ENCODE measurements around the gene ERC2.

The ERC2 gene

GRCh38 chr3:55643283-55643682, 825.0 kb downstream of the ERC2 start (continued):
- TF ChIP-seq POU6F1 (CRISPR knock-in tag; IDR thresholded peaks at IDR 0.05; ENCODE audit: borderline replicate concordance, low read depth) (no peak), RARB (CRISPR knock-in tag; IDR thresholded peaks at IDR 0.05) (no peak), ZNF565 (CRISPR knock-in tag; conservative IDR thresholded peaks at IDR 0.05; ENCODE audit: low read depth) (no peak), ZFP30 (CRISPR knock-in tag; IDR thresholded peaks at IDR 0.05) (no peak), OSR1 (CRISPR knock-in tag; IDR thresholded peaks at IDR 0.05) (no peak), TCF4 (CRISPR knock-in tag; IDR thresholded peaks at IDR 0.05; ENCODE audit: borderline replicate concordance) (no peak), ZC3H10 (CRISPR knock-in tag; IDR thresholded peaks at IDR 0.05) (no peak)

- ATAC-seq = no peak
- no peak for TF ChIP-seq CSRNP3 (CRISPR knock-in tag; IDR thresholded peaks at IDR 0.05)
- no peak for TF ChIP-seq ESRRG (CRISPR knock-in tag; IDR thresholded peaks at IDR 0.05)
- no peak for TF ChIP-seq ZNF8 (CRISPR knock-in tag; IDR thresholded peaks at IDR 0.05)
- TF ChIP-seq TSHZ2 (CRISPR knock-in tag; IDR thresholded peaks at IDR 0.05) = no peak
- TF ChIP-seq ARNTL (CRISPR knock-in tag; IDR thresholded peaks at IDR 0.05; ENCODE audit: borderline replicate concordance, low read depth) = no peak
- TF ChIP-seq BACH2 (CRISPR knock-in tag; IDR thresholded peaks at IDR 0.05; ENCODE audit: borderline replicate concordance) = no peak
- TF ChIP-seq ZC3H10 (CRISPR knock-in tag; IDR thresholded peaks at IDR 0.05) = no peak
- no peak for TF ChIP-seq POU6F1 (CRISPR knock-in tag; IDR thresholded peaks at IDR 0.05; ENCODE audit: borderline replicate concordance, low read depth)
- TF ChIP-seq PPARA (CRISPR knock-in tag; IDR thresholded peaks at IDR 0.05; ENCODE audit: borderline replicate concordance) = no peak
- no peak for TF ChIP-seq ZFP3 (CRISPR knock-in tag; IDR thresholded peaks at IDR 0.05)
- TF ChIP-seq ZNF70 (CRISPR knock-in tag; IDR thresholded peaks at IDR 0.05) = no peak
- no peak for TF ChIP-seq OSR1 (CRISPR knock-in tag; IDR thresholded peaks at IDR 0.05)
- TF ChIP-seq SNAI2 (CRISPR knock-in tag; IDR thresholded peaks at IDR 0.05) = no peak
- TF ChIP-seq ZNF565 (CRISPR knock-in tag; conservative IDR thresholded peaks at IDR 0.05; ENCODE audit: low read depth) = no peak
These were observed 826.3 kb downstream of the ERC2 start for GRCh38 chr3:55641964-55642363.

- no peak for TF ChIP-seq ZC3H10 (CRISPR knock-in tag; IDR thresholded peaks at IDR 0.05)
- no peak for TF ChIP-seq ZFP30 (CRISPR knock-in tag; IDR thresholded peaks at IDR 0.05)
- no peak for TF ChIP-seq ZNF70 (CRISPR knock-in tag; IDR thresholded peaks at IDR 0.05)
- no peak for TF ChIP-seq TSHZ2 (CRISPR knock-in tag; IDR thresholded peaks at IDR 0.05)
- TF ChIP-seq PPARA (CRISPR knock-in tag; IDR thresholded peaks at IDR 0.05; ENCODE audit: borderline replicate concordance) = no peak
- TF ChIP-seq ARNTL (CRISPR knock-in tag; IDR thresholded peaks at IDR 0.05; ENCODE audit: borderline replicate concordance, low read depth) = no peak
- no peak for TF ChIP-seq POU6F1 (CRISPR knock-in tag; IDR thresholded peaks at IDR 0.05; ENCODE audit: borderline replicate concordance, low read depth)
- no peak for TF ChIP-seq ISL1 (CRISPR knock-in tag; IDR thresholded peaks at IDR 0.05)
- no peak for TF ChIP-seq ZFP3 (CRISPR knock-in tag; IDR thresholded peaks at IDR 0.05)
- no peak for ATAC-seq
These were observed 828.1 kb downstream of the ERC2 start for GRCh38 chr3:55639896-55640765.

Data from SK-N-SH treated with all-trans-retinoic acid at 6 μM for 48 hours (cell line).